IPS-18a (cell line): ENCODE measurements around the gene RAD51C.
A peak's percentile ranks its signal among the peaks of the same experiment; 100 is the strongest.
"Not testable (repeated sequence)": the region's sequence is repeated elsewhere in the genome, so short reads cannot be mapped to it uniquely, and the experiment has no call there.

Source experiments
- H3K27ac ChIP-seq: one replicate; pipeline ENCODE4 v1.5.1; 2013; ENCODE audit warnings: low read length
- H3K27me3 ChIP-seq: one replicate; pipeline ENCODE4 v1.6.1; 2013; ENCODE audit warnings: mild to moderate bottlenecking, low read length; ENCODE audit not compliant: control insufficient read depth, insufficient read depth
- H3K36me3 ChIP-seq: one replicate; pipeline ENCODE4 v1.6.1; 2013; ENCODE audit warnings: low read depth, low read length; ENCODE audit not compliant: control insufficient read depth
- H3K4me1 ChIP-seq: one replicate; pipeline ENCODE4 v1.6.1; 2013; ENCODE audit warnings: low read depth, low read length; ENCODE audit not compliant: control insufficient read depth
- H3K4me3 ChIP-seq: one replicate; pipeline ENCODE4 v1.5.1; 2013; ENCODE audit warnings: low read length
- H3K9ac ChIP-seq: one replicate; pipeline ENCODE4 v1.6.1; 2013; ENCODE audit warnings: mild to moderate bottlenecking, low read length, moderate library complexity
- H3K9me3 ChIP-seq: one replicate; pipeline ENCODE4 v1.6.1; 2013; ENCODE audit warnings: low read depth, low read length; ENCODE audit not compliant: control insufficient read depth

RAD51C gene

GRCh38 chr17:58688521-58688920 is 3.9 kb upstream of the RAD51C start:
- Histone ChIP-seq H3K9me3 (no peaks in the 10 kb centered on the region), H3K4me1 (peaks cover 8% of the 10 kb centered on the region), H3K27ac (no peak overlapping the region), H3K27me3 (peaks cover 8% of the 10 kb centered on the region), H3K4me3 (no peak overlapping the region), H3K36me3 (no peaks in the 10 kb centered on the region), H3K9ac (no peak overlapping the region)

GRCh38 chr17:58690033-58690432 is 2.4 kb upstream of the RAD51C start:
- H3K4me1 ChIP-seq, H3K9ac ChIP-seq, H3K4me3 ChIP-seq, H3K9me3 ChIP-seq, H3K27ac ChIP-seq, H3K36me3 ChIP-seq: not testable (repeated sequence)
- peaks cover 11% of the 10 kb centered on the region for H3K27me3 ChIP-seq

GRCh38 chr17:58691701-58692238 is 632 bp upstream of the RAD51C start, which contains the start of gene TEX14:
TEX14 (minus strand) TSS chr17:58692045; CDS start chr17:58652001, 40,044 bp downstream.
- Histone ChIP-seq H3K9ac (peak within 1 kb of the TSS; percentile 88), H3K9me3 (no peaks in the 10 kb centered on the region), H3K27ac (peak within 1 kb of the TSS; percentile 57), H3K27me3 (peaks cover 11% of the 10 kb centered on the region), H3K36me3 (no peaks in the 10 kb centered on the region), H3K4me1 (peaks cover 8% of the 10 kb centered on the region), H3K4me3 (peak within 1 kb of the TSS; percentile 82)

- H3K4me3 ChIP-seq = peak overlapping the region; percentile 82
- H3K27ac ChIP-seq = no peak overlapping the region
- H3K36me3 ChIP-seq = no peaks in the 10 kb centered on the region
- H3K27me3 ChIP-seq = peaks cover 11% of the 10 kb centered on the region
- peak overlapping the region; percentile 88 for H3K9ac ChIP-seq
- H3K4me1 ChIP-seq = peaks cover 8% of the 10 kb centered on the region
- H3K9me3 ChIP-seq = no peaks in the 10 kb centered on the region
Measured at GRCh38 chr17:58693208-58693607, 806 bp downstream of the RAD51C start.

GRCh38 chr17:58693751-58694150 is 1.3 kb downstream of the RAD51C start:
- no peaks in the 10 kb centered on the region for H3K9me3 ChIP-seq
- H3K36me3 ChIP-seq = no peaks in the 10 kb centered on the region
- no peak overlapping the region for H3K4me3 ChIP-seq
- peaks cover 8% of the 10 kb centered on the region for H3K4me1 ChIP-seq
- H3K27me3 ChIP-seq = peaks cover 11% of the 10 kb centered on the region
- H3K9ac ChIP-seq = peak overlapping the region; percentile 11
- H3K27ac ChIP-seq = no peak overlapping the region

- Histone ChIP-seq H3K9ac (no peak overlapping the region), H3K27me3 (peaks cover 11% of the 10 kb centered on the region), H3K4me1 (peaks cover 8% of the 10 kb centered on the region), H3K9me3 (no peaks in the 10 kb centered on the region), H3K36me3 (no peaks in the 10 kb centered on the region), H3K4me3 (no peak overlapping the region), H3K27ac (no peak overlapping the region)
Measured at GRCh38 chr17:58694302-58694701, 1.9 kb downstream of the RAD51C start.

- Histone ChIP-seq H3K27me3 (peaks cover 11% of the 10 kb centered on the region), H3K36me3 (no peaks in the 10 kb centered on the region), H3K27ac (no peak overlapping the region), H3K9me3 (no peaks in the 10 kb centered on the region), H3K4me1 (peaks cover 8% of the 10 kb centered on the region), H3K9ac (no peak overlapping the region), H3K4me3 (no peak overlapping the region)
Measured at GRCh38 chr17:58694826-58695225, 2.4 kb downstream of the RAD51C start.

- Histone ChIP-seq H3K9me3 (no peaks in the 10 kb centered on the region), H3K36me3 (no peaks in the 10 kb centered on the region), H3K4me3 (no peak overlapping the region), H3K27ac (no peak overlapping the region), H3K27me3 (no peaks in the 10 kb centered on the region), H3K4me1 (no peaks in the 10 kb centered on the region), H3K9ac (no peak overlapping the region)
Measured at GRCh38 chr17:58699771-58700170, 7.4 kb downstream of the RAD51C start.

- Histone ChIP-seq H3K36me3 (no peaks in the 10 kb centered on the region), H3K4me3 (no peak overlapping the region), H3K27ac (no peak overlapping the region), H3K9ac (no peak overlapping the region), H3K9me3 (no peaks in the 10 kb centered on the region), H3K27me3 (no peaks in the 10 kb centered on the region), H3K4me1 (no peaks in the 10 kb centered on the region)
Measured at GRCh38 chr17:58702045-58702476, 9.7 kb downstream of the RAD51C start.

- H3K27me3 ChIP-seq = no peaks in the 10 kb centered on the region
- H3K4me1 ChIP-seq = no peaks in the 10 kb centered on the region
- no peaks in the 10 kb centered on the region for H3K9me3 ChIP-seq
- no peak overlapping the region for H3K9ac ChIP-seq
- no peak overlapping the region for H3K4me3 ChIP-seq
- no peaks in the 10 kb centered on the region for H3K36me3 ChIP-seq
- no peak overlapping the region for H3K27ac ChIP-seq
Measured at GRCh38 chr17:58702708-58703107, 10.3 kb downstream of the RAD51C start.

GRCh38 chr17:58703137-58703915 is 10.9 kb downstream of the RAD51C start:
- Histone ChIP-seq H3K27ac (no peak overlapping the region), H3K9ac (no peak overlapping the region), H3K4me1 (no peaks in the 10 kb centered on the region), H3K27me3 (no peaks in the 10 kb centered on the region), H3K9me3 (no peaks in the 10 kb centered on the region), H3K36me3 (no peaks in the 10 kb centered on the region), H3K4me3 (no peak overlapping the region)

- Histone ChIP-seq H3K9ac (no peak overlapping the region), H3K27ac (no peak overlapping the region), H3K36me3 (no peaks in the 10 kb centered on the region), H3K9me3 (no peaks in the 10 kb centered on the region), H3K4me1 (no peaks in the 10 kb centered on the region), H3K27me3 (no peaks in the 10 kb centered on the region), H3K4me3 (no peak overlapping the region)
Measured at GRCh38 chr17:58703916-58704286, 11.5 kb downstream of the RAD51C start.
